HG03558 (cell line): Measurements from ENCODE around the gene PDE4B.

ENCODE experiments used
- ATAC-seq: cut with Tn5 transposase; IDR thresholded peaks from one replicate; pipeline ENCODE4 v1.9.1; 2021; ENCODE audit warnings: moderate number of reproducible peaks; ENCODE audit not compliant: unreplicated experiment; ENCODE audit errors: extremely low read depth

PDE4B gene

DNA sequence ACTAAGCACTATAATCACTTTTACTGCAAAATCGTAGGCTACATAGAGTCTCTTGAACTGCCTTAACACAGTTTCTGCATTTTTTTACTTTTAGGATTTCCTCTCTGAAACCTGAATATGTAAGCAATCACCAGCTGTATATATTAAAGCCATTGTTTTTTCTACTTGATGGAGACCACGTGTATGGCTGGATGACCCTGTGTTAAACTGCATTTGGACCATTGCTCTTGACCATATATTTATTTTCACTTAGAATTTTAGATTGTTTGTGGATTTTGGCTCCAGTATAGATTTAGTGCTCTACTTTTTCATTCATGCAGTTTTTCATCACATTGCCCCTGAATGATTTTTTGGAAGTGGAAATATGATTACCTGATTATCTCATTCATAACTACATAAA lies 420.8 kb downstream of the PDE4B start:
- no peak for ATAC-seq

DNA sequence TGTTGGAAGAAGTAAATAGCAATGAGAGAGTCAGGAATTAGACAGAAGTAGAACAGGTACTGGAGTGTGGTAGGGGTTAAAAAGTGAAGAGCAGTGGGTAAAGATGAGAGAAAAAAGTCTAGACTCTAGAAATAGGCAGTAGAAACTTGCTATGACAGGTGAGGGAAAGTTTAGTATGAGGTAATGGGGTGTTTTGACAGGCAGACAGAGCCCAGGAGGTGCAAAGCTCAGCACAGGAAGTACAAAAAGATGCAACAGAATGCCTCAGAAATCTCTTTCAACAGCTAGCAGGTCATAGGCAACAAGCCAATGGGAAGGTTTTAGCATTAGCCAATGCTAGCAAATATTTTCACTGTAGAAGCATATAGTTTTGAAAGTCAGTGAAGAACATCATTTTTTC lies 422.2 kb downstream of the PDE4B start:
- no peak for ATAC-seq

- ATAC-seq, result no peak
Observed at GRCh38 chr1:66217021-66217420, 424.3 kb downstream of the PDE4B start.

GRCh38 chr1:66217561-66217960 lies 424.9 kb downstream of the PDE4B start:
- no peak for ATAC-seq

DNA sequence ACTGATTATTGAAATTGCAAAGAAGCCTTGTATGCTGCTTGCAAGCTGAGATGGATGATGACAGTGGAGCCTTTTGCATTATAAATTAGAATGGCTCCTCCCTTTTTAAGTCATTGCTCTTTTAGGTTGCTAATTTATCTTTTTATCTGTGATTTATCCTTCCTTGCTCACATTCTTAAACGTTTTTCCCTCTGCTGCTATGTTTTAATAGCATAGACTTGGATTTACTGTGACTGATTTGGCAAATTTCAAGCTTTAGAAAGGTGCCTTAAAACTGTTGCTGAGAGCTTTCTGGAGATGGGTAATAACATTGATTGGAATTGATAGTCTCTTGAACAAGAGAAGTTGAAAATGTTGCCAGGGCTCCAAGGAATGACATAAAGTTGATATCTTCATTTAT lies 427.8 kb downstream of the PDE4B start:
- ATAC-seq, result no peak

DNA sequence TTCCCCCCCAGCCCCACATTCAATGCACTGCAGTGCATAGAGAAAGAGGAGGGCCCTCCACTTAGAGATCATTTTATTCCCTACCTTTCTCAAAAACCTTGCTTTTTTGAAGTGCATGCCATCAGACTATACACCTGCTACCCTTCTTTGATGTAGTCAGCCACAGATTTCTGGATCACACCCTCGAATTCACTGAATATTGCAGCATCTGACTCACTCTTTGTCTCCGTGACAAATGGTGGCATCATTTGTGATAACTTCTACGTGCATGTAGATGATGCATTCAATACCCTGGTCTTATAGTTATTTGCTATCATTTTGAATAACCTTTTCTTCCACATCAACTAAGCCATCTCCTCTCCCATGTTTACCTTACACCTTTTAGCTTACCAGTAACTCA lies 431.0 kb downstream of the PDE4B start:
- ATAC-seq, result no peak

DNA sequence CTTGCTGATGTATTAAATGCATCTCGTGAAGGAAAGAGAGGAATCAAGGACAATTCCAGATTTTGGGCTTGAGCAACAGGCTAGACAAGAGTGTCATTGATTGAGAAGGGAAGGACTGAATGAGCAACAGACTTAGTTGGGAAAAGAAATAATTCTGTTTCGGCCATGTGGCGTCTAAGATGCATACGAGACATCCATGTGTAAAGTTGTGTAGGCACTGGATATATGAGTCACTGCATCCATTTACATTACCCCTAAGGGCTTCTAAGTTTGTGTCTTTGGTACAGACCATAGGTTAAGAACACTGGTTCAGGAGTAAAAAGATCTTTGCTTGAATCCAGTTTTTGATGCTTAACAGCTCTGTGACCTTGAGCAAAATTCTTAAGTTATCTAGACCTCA lies 434.3 kb downstream of the PDE4B start:
- ATAC-seq, result no peak

GRCh38 chr1:66227966-66228365 lies 435.3 kb downstream of the PDE4B start:
- no peak for ATAC-seq

DNA sequence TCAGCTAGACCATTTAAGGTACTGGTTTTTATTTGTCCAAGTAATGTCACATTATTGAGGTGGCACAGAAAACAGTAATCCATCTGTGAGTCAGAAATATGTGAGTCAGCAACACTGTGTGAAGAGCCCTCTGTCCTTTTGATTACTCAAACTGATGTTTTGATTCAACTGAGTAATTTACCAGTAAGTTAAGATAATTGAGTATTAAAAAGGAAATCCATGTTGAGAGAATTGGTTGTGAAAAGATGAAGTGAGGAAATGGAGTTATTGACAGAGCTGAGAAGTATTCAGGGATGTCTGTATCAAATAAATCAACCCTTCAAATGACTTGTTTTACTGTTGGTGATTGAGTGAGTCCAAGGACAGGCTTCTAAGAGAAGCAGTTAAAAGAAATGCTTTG lies 438.5 kb downstream of the PDE4B start:
- ATAC-seq, result no peak

GRCh38 chr1:66231681-66232463 lies 439.2 kb downstream of the PDE4B start:
- no peak for ATAC-seq

- ATAC-seq, result no peak
Observed at GRCh38 chr1:66237042-66237441, 444.3 kb downstream of the PDE4B start.

DNA sequence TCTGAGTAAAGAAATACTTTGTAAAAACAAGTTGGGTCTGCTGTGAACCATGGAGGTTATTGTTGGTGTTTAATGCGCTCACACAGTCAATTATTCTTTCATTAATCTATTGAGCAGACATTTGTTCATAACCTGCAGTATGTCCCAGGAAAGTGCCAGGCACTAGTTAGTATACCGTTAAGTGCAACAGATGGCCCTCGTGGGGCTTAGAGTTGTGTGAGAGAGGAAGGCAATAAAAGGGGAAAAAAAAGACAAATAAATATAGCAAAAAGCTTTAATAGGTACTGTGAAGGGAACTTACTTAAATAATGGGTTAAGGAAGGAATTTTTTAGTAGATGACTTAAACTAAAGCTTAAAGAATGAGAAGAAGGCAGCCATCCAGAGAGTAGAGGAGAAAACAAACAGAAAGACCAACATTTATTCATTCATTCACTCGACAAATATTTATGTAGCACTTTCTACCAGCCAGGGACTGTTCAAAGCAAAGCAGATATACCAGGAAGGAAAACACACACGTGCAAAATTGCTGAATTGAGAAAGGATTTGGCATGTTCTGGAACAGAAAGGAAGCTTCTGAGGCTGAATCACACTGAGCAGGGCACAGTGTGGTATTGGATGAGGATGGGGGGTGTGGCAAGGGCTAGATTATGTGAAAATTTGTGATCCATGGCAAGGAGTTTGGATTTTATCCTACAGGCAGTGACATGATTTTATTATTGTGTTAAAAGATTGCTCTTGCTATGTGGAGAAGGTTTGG lies 445.2 kb downstream of the PDE4B start:
- ATAC-seq, result no peak

GRCh38 chr1:66239834-66240233 lies 447.1 kb downstream of the PDE4B start:
- no peak for ATAC-seq

DNA sequence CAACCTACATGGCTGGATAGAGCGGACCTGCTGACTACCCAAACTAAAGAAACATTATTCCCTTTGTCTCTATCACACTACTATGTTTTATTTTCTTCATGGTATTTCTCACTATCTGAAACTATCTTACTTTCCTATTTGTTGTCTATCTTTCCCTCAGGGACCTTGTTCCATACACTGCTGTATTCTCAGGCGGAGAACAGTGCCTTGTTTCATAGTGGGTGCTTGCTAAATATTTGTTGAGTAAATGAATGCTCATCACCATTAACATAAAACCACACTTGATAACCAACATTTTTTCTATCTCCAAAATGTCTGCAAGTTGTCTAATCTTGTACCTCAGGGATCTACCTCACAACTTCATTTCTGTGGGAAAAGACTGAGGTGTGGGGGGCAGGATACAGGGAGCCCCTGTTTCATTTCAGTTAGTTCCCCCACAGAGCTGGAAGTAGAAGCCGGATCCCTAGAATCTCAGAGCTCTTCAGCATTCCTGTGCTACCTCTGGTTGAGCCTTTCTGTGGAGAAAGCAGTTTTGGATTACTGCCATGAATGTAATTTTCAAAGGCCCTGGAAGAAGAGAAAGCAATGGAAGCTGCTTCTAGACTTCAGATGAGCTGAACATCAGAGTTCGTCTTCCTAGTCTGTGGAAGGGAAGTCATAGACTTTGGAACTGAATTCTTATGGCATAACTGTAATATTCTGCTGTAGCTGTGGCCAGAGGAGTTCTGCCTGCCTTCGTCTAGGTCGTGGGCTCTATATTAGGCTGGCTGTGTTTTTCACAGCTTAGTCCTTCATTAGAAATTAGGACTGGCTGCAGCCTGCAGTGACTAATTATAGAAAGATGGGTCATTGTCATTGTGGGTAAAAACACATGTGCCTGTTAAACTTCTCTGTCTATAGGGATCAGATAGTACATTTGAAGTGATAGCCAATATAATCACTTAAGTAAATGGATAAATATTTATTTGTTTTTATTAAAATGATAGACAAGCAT lies 448.1 kb downstream of the PDE4B start:
- ATAC-seq, result no peak

DNA sequence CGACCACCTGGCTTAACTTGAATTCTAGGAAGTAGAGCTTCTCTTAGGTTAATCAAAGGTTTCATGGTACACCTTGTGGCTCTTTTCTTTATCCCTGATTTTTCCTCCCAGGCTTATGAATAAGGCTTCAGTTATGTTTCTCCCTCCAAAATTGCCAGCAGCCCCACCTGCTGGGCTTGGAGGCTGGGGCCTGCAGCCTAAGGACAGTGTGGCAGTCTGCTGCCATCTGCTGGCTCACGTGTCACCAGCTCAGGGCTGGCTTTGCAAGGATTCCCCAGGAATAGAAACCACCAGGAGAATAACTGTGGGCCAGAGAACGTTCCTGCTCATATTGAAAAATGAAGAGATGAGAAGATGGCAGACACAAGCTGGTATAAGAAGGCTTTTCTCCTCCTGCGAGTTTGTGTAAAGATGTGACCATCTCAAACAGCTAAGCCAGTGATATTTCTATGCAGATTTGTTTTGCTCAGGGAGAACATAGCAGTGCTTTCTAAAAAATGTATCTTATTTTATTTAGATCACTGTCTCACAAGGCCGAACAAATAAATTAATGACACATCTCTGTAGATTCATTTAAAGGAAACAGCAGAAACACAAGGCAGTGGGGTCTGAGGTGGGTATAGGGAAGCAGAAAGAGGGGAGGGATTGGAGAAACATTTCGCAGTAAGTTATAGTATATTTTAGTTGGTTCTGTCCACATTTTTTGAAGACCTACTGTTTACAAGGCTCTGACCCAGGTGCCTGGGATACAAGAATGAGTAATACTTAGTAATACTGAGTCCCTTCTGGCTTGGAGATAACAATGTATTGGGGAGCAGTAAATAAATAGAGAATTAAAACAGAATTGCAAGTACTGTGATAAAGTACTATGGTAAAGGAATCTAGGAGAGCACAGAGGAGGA lies 450.2 kb downstream of the PDE4B start:
- peak; percentile 48 for ATAC-seq

DNA sequence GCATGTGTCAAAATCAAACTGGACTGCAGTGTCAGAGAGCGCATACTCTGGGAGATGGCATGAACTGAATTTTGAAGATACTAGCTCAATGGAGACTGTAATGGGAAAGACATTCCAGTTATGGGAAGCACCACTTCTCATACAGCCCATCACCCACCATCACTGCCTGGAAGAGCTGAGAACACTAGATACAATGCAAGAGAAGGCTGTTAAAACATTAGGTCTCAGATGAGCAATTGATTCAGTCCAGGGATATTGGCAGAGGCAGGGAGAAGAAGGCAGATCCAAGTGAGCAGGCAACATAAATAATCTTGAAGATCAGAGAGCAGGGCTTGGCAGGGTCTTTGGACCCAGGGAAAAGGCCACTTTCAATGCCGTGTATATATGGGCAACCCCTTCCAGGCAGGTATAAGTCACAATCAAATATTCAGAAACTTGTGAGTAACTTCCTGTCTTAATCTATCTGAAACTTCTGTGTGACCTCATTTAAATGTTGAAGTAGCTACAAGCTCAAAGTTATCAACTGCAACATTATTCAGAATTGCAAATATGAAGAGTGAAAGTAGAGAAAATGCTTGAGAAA lies 450.9 kb downstream of the PDE4B start:
- ATAC-seq, result no peak

- ATAC-seq, result no peak
Observed at GRCh38 chr1:66244429-66244828, 451.7 kb downstream of the PDE4B start.

GRCh38 chr1:66245691-66246090 lies 453.0 kb downstream of the PDE4B start:
- ATAC-seq, result no peak
